HG02588 (cell line): ENCODE measurements around the gene EYA4.
"Not testable (repeated sequence)": the region's sequence is repeated elsewhere in the genome, so short reads cannot be mapped to it uniquely, and the experiment has no call there.

Experiments
- ATAC-seq: cut with Tn5 transposase; IDR thresholded peaks from one replicate; pipeline ENCODE4 v1.9.1; 2021; ENCODE audit warnings: mild to moderate bottlenecking, moderate library complexity; ENCODE audit not compliant: unreplicated experiment

EYA4 gene

GRCh38 chr6:133396233-133396983 lies 155.3 kb downstream of the EYA4 start:
- no peak for ATAC-seq

GRCh38 chr6:133396984-133397348 lies 155.8 kb downstream of the EYA4 start:
- no peak for ATAC-seq

- not testable (repeated sequence) for ATAC-seq
These were observed 156.4 kb downstream of the EYA4 start for GRCh38 chr6:133397601-133398000.

GRCh38 chr6:133399426-133399825 lies 158.3 kb downstream of the EYA4 start:
- ATAC-seq, result no peak

- no peak for ATAC-seq
These were observed 163.0 kb downstream of the EYA4 start for GRCh38 chr6:133404151-133404550.

- no peak for ATAC-seq
These were observed 163.6 kb downstream of the EYA4 start for GRCh38 chr6:133404728-133405127.

- no peak for ATAC-seq
These were observed 166.4 kb downstream of the EYA4 start for GRCh38 chr6:133407320-133408100.

- ATAC-seq, result no peak
These were observed 167.0 kb downstream of the EYA4 start for GRCh38 chr6:133408132-133408531.

GRCh38 chr6:133408543-133408942 lies 167.4 kb downstream of the EYA4 start:
- ATAC-seq, result no peak

- ATAC-seq, result no peak
These were observed 169.7 kb downstream of the EYA4 start for GRCh38 chr6:133410638-133411435.

GRCh38 chr6:133411757-133412156 lies 170.6 kb downstream of the EYA4 start:
- ATAC-seq, result no peak

- ATAC-seq, result no peak
These were observed 174.1 kb downstream of the EYA4 start for GRCh38 chr6:133415262-133415661.

GRCh38 chr6:133418108-133418507 lies 177.0 kb downstream of the EYA4 start:
- ATAC-seq, result no peak

GRCh38 chr6:133423242-133423641 lies 182.1 kb downstream of the EYA4 start:
- ATAC-seq, result no peak

- no peak for ATAC-seq
These were observed 183.2 kb downstream of the EYA4 start for GRCh38 chr6:133424359-133424758.

- ATAC-seq, result no peak
These were observed 184.9 kb downstream of the EYA4 start for GRCh38 chr6:133426038-133426437.

GRCh38 chr6:133428295-133428694 lies 187.1 kb downstream of the EYA4 start:
- no peak for ATAC-seq

GRCh38 chr6:133430530-133430929 lies 189.4 kb downstream of the EYA4 start:
- ATAC-seq, result no peak

GRCh38 chr6:133431031-133431430 lies 189.9 kb downstream of the EYA4 start:
- ATAC-seq, result no peak

- ATAC-seq, result no peak
These were observed 191.1 kb downstream of the EYA4 start for GRCh38 chr6:133432021-133432989.
